Sigmoid colon (tissue), 7 donors: ENCODE measurements around the gene NOL4L. TPM values are rescaled to one million over a fixed set of nuclear protein-coding genes. Genes with fewer than 3 reads are reported as not detected.
A peak's percentile ranks its signal among the peaks of the same experiment; 100 is the strongest.

ENCODE experiments used
- DNase-seq: peaks from one replicate; pipeline ENCODE4 v3.0.0-alpha.2; 2019
- H3K27ac ChIP-seq, 4 donors: fragments of 200-600 bp; sonication (generic); one replicate each; pipeline ENCODE4 v1.5.1; 2016 to 2019; ENCODE audit warnings: mild to moderate bottlenecking in 1 of 4
- H3K27me3 ChIP-seq, 3 donors: fragments of 200-600 bp; sonication (generic); one replicate each; pipeline ENCODE4 v1.5.1; 2019; ENCODE audit warnings: mild to moderate bottlenecking in 1 of 3
- H3K36me3 ChIP-seq, 4 donors: fragments of 200-600 bp; sonication (generic); one replicate each; pipeline ENCODE4 v1.5.1; 2016 to 2019
- H3K4me1 ChIP-seq, 4 donors: fragments of 200-600 bp; sonication (generic); one replicate each; pipeline ENCODE4 v1.5.1; 2017 to 2019
- H3K4me3 ChIP-seq, 4 donors: fragments of 200-600 bp; sonication (generic); one replicate each; pipeline ENCODE4 v1.5.1; 2017 to 2019; ENCODE audit warnings: mild to moderate bottlenecking in 2 of 4, moderate library complexity in 1 of 4
- H3K9me3 ChIP-seq, 4 donors: fragments of 200-600 bp in 3 of 4; sonication (generic) in 3 of 4; one replicate each; pipeline versions ENCODE4 v1.5.1 to v1.6.1; 2013 to 2019
- EP300 ChIP-seq, 4 donors: sonication (generic); formaldehyde crosslinking; IDR thresholded peaks; one replicate each; pipeline ENCODE4 v1.6.1; 2017; ENCODE audit warnings: antibody characterized with exemption in 4 of 4
- POLR2A ChIP-seq, 2 donors: fragments of 450-650 bp; IDR thresholded peaks; one replicate each; pipeline ENCODE4 v1.6.1; 2016; ENCODE audit warnings: antibody characterized with exemption in 2 of 2, mild to moderate bottlenecking in 2 of 2, moderate library complexity in 2 of 2
- POLR2AphosphoS5 ChIP-seq, 4 donors: sonication (generic); formaldehyde crosslinking; IDR thresholded peaks; one replicate each; pipeline ENCODE4 v1.6.1; 2017; ENCODE audit warnings: antibody characterized with exemption in 4 of 4
- WGBS, 2 donors: extraction: QIAGEN DNeasy Blood & Tissue Kit; methylation state at CpG; one replicate each; pipeline ENCODE4 v1.1.7; 2013; 5-methylcytosine and 5-hydroxymethylcytosine counted together
- intact Hi-C: fragments of 100-400 bp; cut with DNase I; formaldehyde crosslinking; loops from one replicate; pipeline ENCODE4 v1.15.1; 2023
- polyA plus RNA-seq, 3 donors: library from polyadenylated mRNA; stranded (reverse); fragments of 200-250 nt; gene quantifications; one replicate each; pipeline ENCODE4 v1.2.3, GENCODE V29; 2013
- total RNA-seq, 4 donors: library from RNA; depleted of rRNA; stranded (reverse); fragments of >200 nt; gene quantifications; one replicate each; pipeline ENCODE4 v1.1.0, GENCODE V29; 2016
- TF ChIP-seq, protein P1 (sequence below), 4 experiments: fragments of 450-650 bp in 3 of 4; fragments of 200-600 bp in 1 of 4; IDR thresholded peaks; one replicate each; pipeline ENCODE4 v1.5.1; 2016 to 2019; ENCODE audit warnings: antibody characterized with exemption in 4 of 4, mild to moderate bottlenecking in 3 of 4, moderate library complexity in 2 of 4
- donor health status: healthy with polysubstance abuse.
- donor health status: Bipolar disorder and iron deficiency.
- donor health status: healthy.

The NOL4L gene
- total and polyA plus RNA-seq, 7 donors, result 9.2 to 34.7 (median 16.8) TPM

DNA sequence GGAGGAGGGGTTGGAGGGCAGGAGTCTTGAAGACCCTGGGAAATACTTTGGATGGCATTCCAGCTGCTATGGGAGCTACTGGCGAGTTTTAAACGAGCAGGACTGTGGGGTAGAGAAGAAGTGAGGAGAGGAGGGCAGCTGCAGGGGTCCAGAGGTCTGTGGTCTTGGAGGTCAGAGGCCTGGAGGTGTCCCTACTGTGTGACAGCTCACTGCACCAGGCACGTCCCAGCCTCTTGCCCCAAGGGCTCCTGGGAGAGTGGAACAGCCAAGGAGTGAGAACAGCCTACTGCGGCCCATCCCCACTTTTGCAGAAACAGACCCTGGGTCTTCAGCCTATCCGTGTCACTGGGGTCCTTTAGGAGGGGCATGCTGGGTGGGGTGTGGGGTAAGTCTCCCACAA lies 2.9 kb upstream of the NOL4L start:
- Histone ChIP-seq H3K4me3 (no peak overlapping the region), H3K27me3 (no peaks in the 10 kb centered on the region), H3K4me1 (peaks cover 0 to 19% (median 2%) of the 10 kb centered on the region in 4 donors), H3K9me3 (no peaks in the 10 kb centered on the region), H3K36me3 (no peaks in the 10 kb centered on the region), H3K27ac (no peak overlapping the region)
- 85% methylated on average over 5 of the region's 5 CpGs for WGBS, 2 donors
- no peak for DNase-seq
- intact Hi-C loops, result loop anchor here (5.0 kb wide), 1 partner anchor 64 kb away; no protein-coding TSS in a partner anchor
- TF ChIP-seq, protein P1, sequence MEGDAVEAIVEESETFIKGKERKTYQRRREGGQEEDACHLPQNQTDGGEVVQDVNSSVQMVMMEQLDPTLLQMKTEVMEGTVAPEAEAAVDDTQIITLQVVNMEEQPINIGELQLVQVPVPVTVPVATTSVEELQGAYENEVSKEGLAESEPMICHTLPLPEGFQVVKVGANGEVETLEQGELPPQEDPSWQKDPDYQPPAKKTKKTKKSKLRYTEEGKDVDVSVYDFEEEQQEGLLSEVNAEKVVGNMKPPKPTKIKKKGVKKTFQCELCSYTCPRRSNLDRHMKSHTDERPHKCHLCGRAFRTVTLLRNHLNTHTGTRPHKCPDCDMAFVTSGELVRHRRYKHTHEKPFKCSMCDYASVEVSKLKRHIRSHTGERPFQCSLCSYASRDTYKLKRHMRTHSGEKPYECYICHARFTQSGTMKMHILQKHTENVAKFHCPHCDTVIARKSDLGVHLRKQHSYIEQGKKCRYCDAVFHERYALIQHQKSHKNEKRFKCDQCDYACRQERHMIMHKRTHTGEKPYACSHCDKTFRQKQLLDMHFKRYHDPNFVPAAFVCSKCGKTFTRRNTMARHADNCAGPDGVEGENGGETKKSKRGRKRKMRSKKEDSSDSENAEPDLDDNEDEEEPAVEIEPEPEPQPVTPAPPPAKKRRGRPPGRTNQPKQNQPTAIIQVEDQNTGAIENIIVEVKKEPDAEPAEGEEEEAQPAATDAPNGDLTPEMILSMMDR (IDR thresholded peaks at IDR 0.05), result no peak
- no peak for TF ChIP-seq POLR2A (IDR thresholded peaks at IDR 0.05)
- TF ChIP-seq EP300 (IDR thresholded peaks at IDR 0.05), result no peak
- no peak for TF ChIP-seq POLR2AphosphoS5 (IDR thresholded peaks at IDR 0.05)

DNA sequence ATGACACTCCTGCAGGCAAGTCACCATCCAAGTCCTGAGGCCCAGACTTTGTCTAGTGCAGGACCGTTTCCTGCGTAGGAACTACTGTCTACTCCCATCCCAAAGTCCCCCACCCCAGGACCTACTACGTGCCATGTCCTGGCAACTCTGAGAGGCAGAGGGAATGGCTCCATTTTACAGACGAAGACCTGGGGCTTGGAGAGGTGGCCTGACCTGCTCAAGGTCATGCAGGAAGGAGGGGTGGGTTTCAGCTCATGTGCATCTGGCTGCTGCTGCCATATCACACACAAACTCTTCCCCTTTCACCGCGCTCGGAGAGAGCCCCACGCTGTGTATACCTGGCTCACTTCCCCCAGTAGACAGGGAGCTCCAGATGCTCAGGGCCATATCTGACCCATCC lies 1.2 kb upstream of the NOL4L start:
- Histone ChIP-seq H3K36me3 (no peaks in the 10 kb centered on the region), H3K9me3 (no peaks in the 10 kb centered on the region), H3K4me1 (peaks cover 0 to 27% (median 13%) of the 10 kb centered on the region in 4 donors), H3K27ac (no peak overlapping the region), H3K27me3 (no peaks in the 10 kb centered on the region), H3K4me3 (no peak overlapping the region)
- DNase-seq, result no peak
- intact Hi-C loops, result loop anchor here (5.0 kb wide), 1 partner anchor 66 kb away; no protein-coding TSS in a partner anchor
- 57 to 66% methylated on average over 8 of the region's 8 CpGs for WGBS, 2 donors
- TF ChIP-seq, protein P1 (IDR thresholded peaks at IDR 0.05), result no peak
- TF ChIP-seq POLR2AphosphoS5 (IDR thresholded peaks at IDR 0.05), result no peak
- TF ChIP-seq POLR2A (IDR thresholded peaks at IDR 0.05), result no peak
- no peak for TF ChIP-seq EP300 (IDR thresholded peaks at IDR 0.05)

DNA sequence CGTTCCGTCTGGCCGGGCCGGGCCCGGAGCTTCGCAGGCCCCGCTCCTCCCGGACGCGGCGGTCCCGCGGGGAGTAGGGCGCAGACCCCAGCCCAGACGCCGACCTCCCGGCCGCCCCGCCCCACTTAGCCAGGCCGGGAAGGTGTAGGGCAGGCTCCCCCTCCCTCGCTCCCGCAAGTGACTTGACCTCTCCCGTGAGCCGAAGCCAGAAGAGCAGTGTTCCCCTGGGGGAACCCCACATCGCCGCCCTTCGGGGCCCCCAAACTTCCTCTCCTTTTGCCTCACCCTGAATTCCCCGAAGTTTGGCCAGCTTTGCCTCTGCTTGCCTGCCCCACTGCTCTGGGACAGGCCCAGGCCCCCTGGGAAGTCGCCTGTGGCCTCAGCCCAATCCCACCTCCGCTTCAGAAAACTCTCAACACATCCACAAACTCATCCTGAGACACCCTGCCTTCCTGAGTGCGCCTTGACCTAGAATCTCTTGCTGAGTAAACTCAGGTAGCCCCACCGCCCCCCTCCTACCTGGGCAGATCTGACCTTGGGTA lies 524 bp upstream of the NOL4L start:
- no peaks in the 10 kb centered on the region for H3K27me3 ChIP-seq
- no peaks in the 10 kb centered on the region for H3K9me3 ChIP-seq
- WGBS, 2 donors, result 9 to 10% methylated on average over 32 of the region's 32 CpGs
- H3K27ac ChIP-seq, result no peak overlapping the region
- no peak for DNase-seq
- H3K4me3 ChIP-seq, result peak overlapping the region in 3 of 4 donors; percentile 65 to 78 (median 65)
- no peak for TF ChIP-seq POLR2A (IDR thresholded peaks at IDR 0.05)
- TF ChIP-seq, protein P1 (IDR thresholded peaks at IDR 0.05), result no peak
- no peak for TF ChIP-seq EP300 (IDR thresholded peaks at IDR 0.05)
- no peak for TF ChIP-seq POLR2AphosphoS5 (IDR thresholded peaks at IDR 0.05)
- intact Hi-C loops, result loop anchor here (2.0 to 5.0 kb wide), 2 partner anchors 61 to 67 kb away; no protein-coding TSS in a partner anchor
- H3K4me1 ChIP-seq, result peaks cover 0 to 27% (median 16%) of the 10 kb centered on the region in 4 donors
- no peaks in the 10 kb centered on the region for H3K36me3 ChIP-seq

DNA sequence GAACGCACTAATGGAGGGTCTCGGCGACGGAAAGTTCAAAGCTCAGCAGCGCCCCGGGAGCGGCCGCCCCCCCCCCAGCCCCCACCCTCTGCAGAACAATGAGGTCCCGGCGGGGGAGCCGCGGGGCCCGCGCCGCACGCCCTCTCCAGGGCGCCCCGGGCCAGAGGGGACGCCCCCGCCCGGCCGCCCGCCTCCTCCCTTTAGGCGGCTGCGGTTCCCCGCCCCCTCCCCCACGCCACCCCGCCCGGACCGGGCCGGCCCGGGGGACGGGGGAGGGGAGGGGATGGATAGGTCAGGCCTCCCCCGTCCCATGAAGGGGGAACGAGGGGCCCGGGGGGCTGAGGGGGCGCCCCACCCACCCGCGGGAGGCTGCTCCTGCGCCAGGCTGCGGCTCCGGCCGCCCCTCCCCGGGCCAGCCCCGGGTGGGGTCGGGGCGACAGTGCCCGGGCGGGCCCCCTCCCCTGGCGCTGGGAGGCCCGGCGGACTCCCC lies 1.5 kb downstream of the NOL4L start:
- WGBS, 2 donors, result 1% methylated on average over 50 to 51 of the region's 52 CpGs

More for the DNA sequence above, 1.5 kb downstream of the NOL4L start:
- no peak for DNase-seq
- H3K36me3 ChIP-seq, result no peaks in the 10 kb centered on the region
- H3K27me3 ChIP-seq, result no peaks in the 10 kb centered on the region
- peak overlapping the region; percentile 53 to 78 (median 65) for H3K4me3 ChIP-seq
- peaks cover 0 to 27% (median 16%) of the 10 kb centered on the region in 4 donors for H3K4me1 ChIP-seq
- H3K27ac ChIP-seq, result peak overlapping the region; percentile 34 to 78 (median 69)
- no peaks in the 10 kb centered on the region for H3K9me3 ChIP-seq
- intact Hi-C loops, result loop anchor here (2.0 kb wide), 1 partner anchor 59 kb away; no protein-coding TSS in a partner anchor
- TF ChIP-seq POLR2AphosphoS5 (IDR thresholded peaks at IDR 0.05) (no peak), EP300 (IDR thresholded peaks at IDR 0.05) (no peak), POLR2A (IDR thresholded peaks at IDR 0.05) (no peak)
- TF ChIP-seq, protein P1 (IDR thresholded peaks at IDR 0.05), result no peak
